T-cell (primary cell): ENCODE measurements around the gene C2orf66. TPM values are rescaled to one million over a fixed set of nuclear protein-coding genes. Genes with fewer than 3 reads are reported as not detected.

Experiments used
- ATAC-seq, 4 experiments: fragments of 200-7000 bp in 3 of 4; fragments of 150-1000 bp in 1 of 4; cut with Tn5 transposase; replicated peaks in 1 of 4; 1 replicate in 3 of 4; 2 replicates in 1 of 4; pipeline ENCODE4 v1.10.0; 2021; ENCODE audit warnings: moderate library complexity in 3 of 4, mild to moderate bottlenecking in 2 of 4, moderate number of reproducible peaks in 1 of 4
- CTCF ChIA-PET, 2 donors: fragments of 300-600 bp; sonication (Branson Sonifier 250); formaldehyde crosslinking; loops; one replicate each; lab custom pipeline; 2022; ENCODE audit warnings: antibody characterized with exemption in 2 of 2; lab: Charles Lee
- POLR2A ChIA-PET, 2 donors: fragments of 300-600 bp; sonication (Branson Sonifier 250); formaldehyde crosslinking; loops; one replicate each; lab custom pipeline; 2022; ENCODE audit warnings: antibody characterized with exemption in 2 of 2; lab: Charles Lee
- DNase-seq, 35 experiments: peaks; one replicate each; pipeline versions ENCODE4 v3.0.0 to v3.0.0-alpha.2; 2013 to 2023
- H3K27ac ChIP-seq: one replicate; pipeline ENCODE4 v1.5.1; 2013; ENCODE audit warnings: low read length
- H3K27me3 ChIP-seq, 2 experiments: replicated peaks in 1 of 2; 1 replicate in 1 of 2; 2 replicates in 1 of 2; pipeline versions ENCODE4 v1.6.1 to v1.7.0; 2013; ENCODE audit warnings: low read length in 1 of 2, mixed read lengths in 1 of 2; ENCODE audit not compliant: control insufficient read depth in 2 of 2, insufficient read depth in 2 of 2; ENCODE audit errors: extremely low read depth in 1 of 2
- H3K36me3 ChIP-seq, 2 donors: 1 replicate in 1 of 2; 2 replicates in 1 of 2; pipeline versions ENCODE4 v1.6.1 to v1.7.0; 2013; ENCODE audit warnings: low read length in 1 of 2; ENCODE audit not compliant: control insufficient read depth in 2 of 2, insufficient read depth in 1 of 2; ENCODE audit errors: extremely low read depth in 1 of 2
- H3K4me1 ChIP-seq, 2 experiments: 1 replicate in 1 of 2; 2 replicates in 1 of 2; pipeline versions ENCODE4 v1.6.1 to v1.7.0; 2013; ENCODE audit warnings: low read length in 2 of 2, mixed read lengths in 1 of 2; ENCODE audit not compliant: insufficient read depth in 2 of 2, control insufficient read depth in 1 of 2; ENCODE audit errors: extremely low read depth in 1 of 2
- H3K4me3 ChIP-seq, 2 donors: 1 replicate in 1 of 2; 2 replicates in 1 of 2; pipeline versions ENCODE4 v1.5.1 to v1.7.0; 2013; ENCODE audit warnings: mild to moderate bottlenecking in 2 of 2, low read length in 1 of 2, moderate library complexity in 1 of 2; ENCODE audit not compliant: control insufficient read depth in 1 of 2; ENCODE audit errors: extremely low read depth in 1 of 2
- H3K9me3 ChIP-seq: 2 replicates; pipeline ENCODE4 v1.7.0; 2013
- H3K27ac Mint-ChIP-seq, 2 donors: one replicate each; pipeline ENCODE4 v1.8.0; 2020 to 2021; ENCODE audit warnings: mild to moderate bottlenecking in 2 of 2, mixed read lengths in 2 of 2
- H3K27me3 Mint-ChIP-seq, 2 donors: one replicate each; pipeline ENCODE4 v1.8.0; 2021 to 2022; ENCODE audit warnings: mixed read lengths in 2 of 2
- H3K36me3 Mint-ChIP-seq: one replicate; pipeline ENCODE4 v1.8.0; 2021; ENCODE audit warnings: mixed read lengths
- H3K4me1 Mint-ChIP-seq, 3 donors: one replicate each; pipeline ENCODE4 v1.8.0; 2020 to 2022; ENCODE audit warnings: mixed read lengths in 3 of 3, mild to moderate bottlenecking in 1 of 3
- H3K4me3 Mint-ChIP-seq, 3 donors: one replicate each; pipeline ENCODE4 v1.8.0; 2020 to 2022; ENCODE audit warnings: mild to moderate bottlenecking in 3 of 3, mixed read lengths in 3 of 3, moderate library complexity in 3 of 3
- H3K9me3 Mint-ChIP-seq, 3 donors: one replicate each; pipeline ENCODE4 v1.8.0; 2020 to 2022; ENCODE audit warnings: mixed read lengths in 3 of 3
- WGBS: methylation state at CpG from one replicate; pipeline ENCODE4 v1.1.5; 2013; ENCODE audit warnings: missing lambda C conversion rate; ENCODE audit not compliant: insufficient coverage; 5-methylcytosine and 5-hydroxymethylcytosine counted together
- total RNA-seq, 35 experiments: library from RNA in 6 of 35; stranded (reverse) in 6 of 35; fragments of 120-200 nt in 1 of 35; gene quantifications; one replicate each; pipeline versions ENCODE4 v1.2.1 to v1.2.4 and lab custom pipeline; 2013 to 2026

C2orf66 gene
- total RNA-seq, 5 donors from 2014 or later (not counting 1 experiment from before 2014, with no cell fraction given) = not detected

DNA sequence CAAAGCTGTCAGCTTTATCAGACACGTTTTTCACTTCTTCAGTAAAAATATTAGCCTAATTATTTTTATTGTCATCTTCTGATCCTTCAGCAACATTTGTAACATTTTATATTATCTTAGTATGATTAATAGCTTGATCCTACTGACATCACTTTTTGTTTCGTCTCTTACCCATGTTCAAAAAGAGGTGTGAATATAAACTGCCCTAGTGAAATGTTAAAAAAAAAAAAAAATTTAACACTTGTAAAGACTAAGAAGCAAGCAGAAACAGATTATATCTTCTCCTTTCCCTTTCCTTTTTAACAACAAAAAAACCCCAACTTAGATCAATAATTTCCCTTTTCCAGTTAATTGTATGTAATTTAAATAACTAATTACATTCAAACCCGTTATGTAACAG, 36.2 kb upstream of the C2orf66 start:
- no peak overlapping the region for H3K27ac ChIP-seq
- peaks cover 34% of the 10 kb centered on the region for H3K36me3 Mint-ChIP-seq
- H3K4me3 ChIP-seq = no peak overlapping the region
- no peaks in the 10 kb centered on the region for H3K27me3 ChIP-seq
- WGBS = no CpG with 5 or more reads among the region's 3 CpGs
- ChIA-PET POLR2A (no interaction called here), CTCF (interaction anchor here in 1 of 2 donors (0.7 kb wide), 1 partner anchor 743 kb away, joined by 5 read pairs; no protein-coding TSS in a partner anchor)
- H3K36me3 ChIP-seq = peaks cover 0 to 4% of the 10 kb centered on the region in 2 donors
- no peak overlapping the region for H3K27ac Mint-ChIP-seq
- H3K4me3 Mint-ChIP-seq = no peak overlapping the region
- DNase-seq = no peak
- H3K4me1 Mint-ChIP-seq = peaks cover 4 to 9% (median 8%) of the 10 kb centered on the region in 3 donors
- H3K4me1 ChIP-seq = no peaks in the 10 kb centered on the region
- no peaks in the 10 kb centered on the region for H3K27me3 Mint-ChIP-seq
- no peaks in the 10 kb centered on the region for H3K9me3 Mint-ChIP-seq
- H3K9me3 ChIP-seq = no peaks in the 10 kb centered on the region
- ATAC-seq = no peak

DNA sequence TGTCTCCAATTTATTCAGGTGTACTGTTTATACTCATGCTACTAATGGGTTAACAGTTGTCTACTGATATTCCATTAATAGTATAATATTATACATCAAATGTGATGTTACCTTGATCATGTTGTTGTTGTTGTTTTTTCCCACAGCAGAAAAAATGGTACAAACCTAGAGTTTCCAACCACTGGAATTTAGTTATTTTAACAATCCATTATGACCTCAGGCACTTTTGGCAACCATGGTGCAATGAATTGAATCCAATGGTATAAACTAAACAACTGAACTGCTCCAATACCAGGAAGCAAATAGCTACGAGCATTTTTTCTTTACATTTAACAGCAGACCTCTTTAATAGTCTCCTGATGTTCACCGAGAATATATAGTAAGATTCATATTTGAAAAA, 31.0 kb upstream of the C2orf66 start:
- WGBS = no CpG with 5 or more reads among the region's 2 CpGs
- POLR2A ChIA-PET = no interaction called here
- no peak overlapping the region for H3K4me3 Mint-ChIP-seq
- H3K4me1 ChIP-seq = no peaks in the 10 kb centered on the region
- H3K27ac ChIP-seq = no peak overlapping the region
- no peaks in the 10 kb centered on the region for H3K27me3 Mint-ChIP-seq
- DNase-seq (no peak), ATAC-seq (no peak)
- H3K36me3 ChIP-seq = peaks cover 0 to 4% of the 10 kb centered on the region in 2 donors
- H3K9me3 ChIP-seq = no peaks in the 10 kb centered on the region
- CTCF ChIA-PET = interaction anchor here in 1 of 2 donors (0.5 to 0.7 kb wide), 2 partner anchors 56 to 566 kb away, joined by 3 read pairs; no protein-coding TSS in a partner anchor
- H3K27me3 ChIP-seq = no peaks in the 10 kb centered on the region
- peaks cover 34% of the 10 kb centered on the region for H3K36me3 Mint-ChIP-seq
- no peak overlapping the region for H3K4me3 ChIP-seq
- no peaks in the 10 kb centered on the region for H3K9me3 Mint-ChIP-seq
- H3K4me1 Mint-ChIP-seq = no peaks in the 10 kb centered on the region
- H3K27ac Mint-ChIP-seq = no peak overlapping the region

DNA sequence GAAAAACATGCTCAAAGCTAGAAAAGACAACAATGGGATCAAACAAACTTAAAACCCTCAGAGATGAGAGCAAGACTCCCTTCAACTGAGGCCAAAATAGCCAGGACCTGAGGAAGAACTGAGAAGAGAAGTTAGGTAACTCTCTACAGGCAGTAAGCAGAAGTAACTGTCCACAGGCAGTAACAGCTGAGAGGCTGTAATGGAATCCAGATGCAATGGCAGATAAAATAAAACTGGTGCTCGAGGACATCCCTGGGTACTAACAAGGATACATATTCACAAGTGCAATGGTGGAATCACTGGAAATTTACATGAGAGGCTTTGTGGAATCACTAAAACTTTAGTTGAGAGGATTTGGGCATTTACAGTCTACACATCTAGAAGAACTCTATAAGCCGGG, 30.4 kb upstream of the C2orf66 start:
- Mint-ChIP-seq H3K27me3 (no peaks in the 10 kb centered on the region), H3K36me3 (peaks cover 35% of the 10 kb centered on the region), H3K27ac (peak overlapping the region in 1 of 2 donors; percentile 1), H3K4me3 (no peak overlapping the region), H3K4me1 (no peaks in the 10 kb centered on the region), H3K9me3 (no peaks in the 10 kb centered on the region)
- H3K4me3 ChIP-seq = no peak overlapping the region
- WGBS = no CpG with 5 or more reads among the region's 2 CpGs
- DNase-seq (no peak), ATAC-seq (no peak)
- peaks cover 0 to 4% of the 10 kb centered on the region in 2 donors for H3K36me3 ChIP-seq
- ChIA-PET CTCF (no interaction called here), POLR2A (no interaction called here)
- no peaks in the 10 kb centered on the region for H3K27me3 ChIP-seq
- H3K9me3 ChIP-seq = no peaks in the 10 kb centered on the region
- no peak overlapping the region for H3K27ac ChIP-seq
- H3K4me1 ChIP-seq = no peaks in the 10 kb centered on the region

DNA sequence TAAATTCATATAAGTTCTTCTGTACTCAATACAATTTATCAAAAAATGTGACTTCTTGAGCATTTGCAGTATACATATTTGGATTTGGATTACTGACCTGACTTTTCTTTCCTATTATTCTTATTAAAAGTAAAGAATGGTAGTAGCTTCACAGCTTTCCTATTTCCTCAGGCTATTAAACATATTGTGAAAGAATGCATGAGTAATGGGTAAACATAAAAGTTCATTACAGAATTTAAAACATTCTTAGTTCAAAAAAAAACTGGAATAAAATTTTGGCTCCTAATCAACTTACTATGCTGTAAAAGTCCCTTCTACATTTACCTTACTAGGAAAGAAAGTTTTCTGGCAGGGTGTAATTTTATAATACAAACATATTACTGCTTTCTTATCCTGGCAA, 27.3 kb upstream of the C2orf66 start:
- Histone ChIP-seq H3K4me1 (no peaks in the 10 kb centered on the region), H3K4me3 (no peak overlapping the region), H3K9me3 (no peaks in the 10 kb centered on the region), H3K36me3 (peaks cover 0 to 4% of the 10 kb centered on the region in 2 donors), H3K27ac (no peak overlapping the region), H3K27me3 (no peaks in the 10 kb centered on the region)
- Mint-ChIP-seq H3K36me3 (peaks cover 39% of the 10 kb centered on the region), H3K27ac (no peak overlapping the region), H3K4me3 (no peak overlapping the region), H3K27me3 (no peaks in the 10 kb centered on the region), H3K4me1 (no peaks in the 10 kb centered on the region), H3K9me3 (no peaks in the 10 kb centered on the region)
- ChIA-PET CTCF (interaction anchor here in 1 of 2 donors (0.5 kb wide), 1 partner anchor 204 kb away, joined by 4 read pairs; no protein-coding TSS in a partner anchor), POLR2A (no interaction called here)
- DNase-seq (no peak), ATAC-seq (no peak)

DNA sequence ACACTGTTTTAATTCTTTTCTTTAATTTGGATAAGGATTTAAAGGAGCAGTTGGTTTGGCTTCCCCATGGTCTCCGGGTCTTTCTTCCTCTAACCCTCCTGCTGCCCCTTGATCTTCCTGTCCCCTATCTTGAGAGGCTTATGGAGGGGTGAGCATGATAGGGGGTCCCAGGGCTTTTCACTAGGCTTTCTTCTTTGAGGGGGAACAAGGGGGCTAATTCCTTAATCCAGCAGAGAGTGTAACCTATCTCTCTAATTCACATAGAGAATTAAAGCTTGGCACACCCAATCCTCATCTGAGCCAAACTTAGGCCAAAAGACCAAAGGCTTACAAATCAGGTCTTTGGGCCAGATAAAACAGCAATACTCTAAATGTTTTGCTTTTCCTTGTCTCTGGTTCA, 21.5 kb upstream of the C2orf66 start:
- no peak overlapping the region for H3K27ac ChIP-seq
- H3K36me3 ChIP-seq = no peaks in the 10 kb centered on the region
- H3K27me3 ChIP-seq = no peaks in the 10 kb centered on the region
- ATAC-seq (no peak), DNase-seq (no peak)
- Mint-ChIP-seq H3K27ac (no peak overlapping the region), H3K9me3 (no peaks in the 10 kb centered on the region), H3K4me1 (peaks cover 0 to 2% (median 0%) of the 10 kb centered on the region in 3 donors), H3K36me3 (peaks cover 8% of the 10 kb centered on the region), H3K27me3 (no peaks in the 10 kb centered on the region), H3K4me3 (no peak overlapping the region)
- H3K4me3 ChIP-seq = no peak overlapping the region
- WGBS = no CpG with 5 or more reads among the region's 1 CpG
- H3K4me1 ChIP-seq = peaks cover 0 to 2% of the 10 kb centered on the region in 2 experiments
- H3K9me3 ChIP-seq = no peaks in the 10 kb centered on the region
- ChIA-PET CTCF (no interaction called here), POLR2A (no interaction called here)

DNA sequence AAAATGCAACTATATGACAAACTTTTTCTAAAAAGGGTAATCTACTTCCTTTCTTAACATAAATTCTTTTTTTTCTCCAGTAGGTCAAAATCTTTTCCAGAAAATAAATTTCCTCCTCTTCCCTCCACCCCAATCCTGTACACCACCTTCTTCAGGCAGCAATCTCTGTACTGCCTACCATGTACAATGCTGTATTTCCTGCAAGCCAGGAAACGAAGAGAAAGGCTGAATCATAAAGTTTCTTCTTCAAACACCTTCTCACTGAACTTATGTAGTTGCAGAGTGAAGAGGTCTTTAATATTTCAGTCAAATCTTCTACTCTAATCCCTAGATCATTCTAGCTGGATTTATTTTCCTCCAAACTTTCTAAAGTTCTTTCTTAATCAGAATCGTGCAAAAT, 18.2 kb upstream of the C2orf66 start:
- H3K4me3 ChIP-seq = no peak overlapping the region
- ATAC-seq (no peak), DNase-seq (no peak)
- ChIA-PET CTCF (no interaction called here), POLR2A (no interaction called here)
- H3K4me1 ChIP-seq = peaks cover 0 to 2% of the 10 kb centered on the region in 2 experiments
- peaks cover 0 to 2% of the 10 kb centered on the region in 2 experiments for H3K27me3 ChIP-seq
- H3K36me3 ChIP-seq = no peaks in the 10 kb centered on the region
- H3K4me1 Mint-ChIP-seq = peaks cover 0 to 2% (median 0%) of the 10 kb centered on the region in 3 donors
- no peaks in the 10 kb centered on the region for H3K27me3 Mint-ChIP-seq
- H3K4me3 Mint-ChIP-seq = no peak overlapping the region
- peaks cover 3% of the 10 kb centered on the region for H3K36me3 Mint-ChIP-seq
- no peak overlapping the region for H3K27ac Mint-ChIP-seq
- no CpG with 5 or more reads among the region's 2 CpGs for WGBS
- H3K9me3 Mint-ChIP-seq = no peaks in the 10 kb centered on the region
- H3K27ac ChIP-seq = no peak overlapping the region
- no peaks in the 10 kb centered on the region for H3K9me3 ChIP-seq
